ENCODE data around the gene EFHD1. TPM values are rescaled to one million over a fixed set of nuclear protein-coding genes. Genes with fewer than 3 reads are reported as not detected.

Gene EFHD1
- total RNA-seq, 1 experiment from 2014 or later, result 0.47 TPM

DNA sequence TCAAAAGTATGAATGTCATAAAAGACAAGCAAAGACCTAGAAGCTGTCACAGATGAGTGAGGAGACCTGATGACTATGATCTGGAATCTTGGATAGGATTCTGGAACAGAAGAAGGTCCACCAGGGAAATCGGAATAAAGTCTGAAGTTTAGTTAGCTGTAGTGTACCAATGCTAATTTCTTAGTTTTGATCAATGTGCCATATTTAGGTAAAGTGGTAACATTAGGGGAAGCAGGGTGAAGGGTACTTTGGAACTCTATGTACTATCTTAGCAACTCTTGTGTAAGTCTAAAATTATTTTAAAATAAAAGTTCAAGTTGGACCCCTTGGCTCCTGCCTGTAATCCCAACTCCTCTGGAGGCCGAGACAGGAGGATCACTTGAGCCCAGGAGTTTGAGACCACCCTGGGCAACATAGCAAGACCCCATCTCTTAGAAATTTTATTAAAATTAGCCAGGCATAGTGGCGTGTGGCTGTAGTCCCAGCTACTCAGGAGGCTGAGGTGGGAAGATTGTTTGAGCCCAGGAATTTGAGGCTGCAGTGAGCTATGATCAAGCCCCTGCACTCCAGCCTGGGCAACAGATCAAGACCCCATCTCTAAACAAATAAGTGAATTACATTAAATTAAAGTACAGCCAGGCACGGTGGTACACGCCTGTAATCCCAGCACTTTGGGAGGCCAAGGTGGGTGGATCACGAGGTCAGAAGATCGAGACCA lies 35.9 kb upstream of the EFHD1 start:
- Mint-ChIP-seq H3K4me1 (ENCODE audit: low read depth, unreplicated experiment) (peaks cover 11% of the 10 kb centered on the region), H3K9me3 (ENCODE audit: low read depth, unreplicated experiment) (no peaks in the 10 kb centered on the region), H3K4me3 (ENCODE audit: low read depth, unreplicated experiment) (no peak overlapping the region), H3K27ac (ENCODE audit: unreplicated experiment) (no peak overlapping the region), H3K36me3 (ENCODE audit: insufficient read depth, unreplicated experiment) (peaks cover 9% of the 10 kb centered on the region), H3K27me3 (ENCODE audit: unreplicated experiment) (no peaks in the 10 kb centered on the region)
- no peak for DNase-seq
- CTCF ChIA-PET, result no interaction called here
- intact Hi-C loops (cut with micrococcal nuclease; ENCODE audit: unreplicated experiment), result no loop called here
- BruUV-seq (replicated peaks), result no TSS peak
- TF ChIP-seq CTCF (IDR thresholded peaks at IDR 0.05; ENCODE audit: unreplicated experiment), result no peak

- peaks cover 3% of the 10 kb centered on the region for H3K27me3 Mint-ChIP-seq (ENCODE audit: unreplicated experiment)
- no peak overlapping the region for H3K4me3 Mint-ChIP-seq (ENCODE audit: low read depth, unreplicated experiment)
- no peak for TF ChIP-seq CTCF (IDR thresholded peaks at IDR 0.05; ENCODE audit: unreplicated experiment)
- peaks cover 1% of the 10 kb centered on the region for H3K36me3 Mint-ChIP-seq (ENCODE audit: insufficient read depth, unreplicated experiment)
- peaks cover 4% of the 10 kb centered on the region for H3K4me1 Mint-ChIP-seq (ENCODE audit: low read depth, unreplicated experiment)
- H3K9me3 Mint-ChIP-seq (ENCODE audit: low read depth, unreplicated experiment), result no peaks in the 10 kb centered on the region
- no TSS peak for BruUV-seq (replicated peaks)
- DNase-seq, result no peak
- intact Hi-C loops (cut with micrococcal nuclease; ENCODE audit: unreplicated experiment), result no loop called here
- H3K27ac Mint-ChIP-seq (ENCODE audit: unreplicated experiment), result no peak overlapping the region
- CTCF ChIA-PET, result interaction anchor here (0.6 kb wide), 1 partner anchor 1399 kb away, joined by 3 read pairs; no protein-coding TSS in a partner anchor
These were observed 35.1 kb upstream of the EFHD1 start for GRCh38 chr2:232598293-232598692.

GRCh38 chr2:232600053-232600773 lies 33.2 kb upstream of the EFHD1 start:
- intact Hi-C loops (cut with micrococcal nuclease; ENCODE audit: unreplicated experiment), result loop anchor here (10.0 kb wide), 1 partner anchor 425 kb away; no protein-coding TSS in a partner anchor
- no peak for DNase-seq
- TF ChIP-seq CTCF (IDR thresholded peaks at IDR 0.05; ENCODE audit: unreplicated experiment), result no peak
- Mint-ChIP-seq H3K4me1 (ENCODE audit: low read depth, unreplicated experiment) (no peaks in the 10 kb centered on the region), H3K36me3 (ENCODE audit: insufficient read depth, unreplicated experiment) (no peaks in the 10 kb centered on the region), H3K9me3 (ENCODE audit: low read depth, unreplicated experiment) (no peaks in the 10 kb centered on the region), H3K27ac (ENCODE audit: unreplicated experiment) (no peak overlapping the region), H3K4me3 (ENCODE audit: low read depth, unreplicated experiment) (no peak overlapping the region), H3K27me3 (ENCODE audit: unreplicated experiment) (peaks cover 20% of the 10 kb centered on the region)
- CTCF ChIA-PET, result interaction anchor here (0.8 to 1.4 kb wide), 2 partner anchors 11 to 27 kb away, joined by 3 to 4 read pairs; no protein-coding TSS in a partner anchor
- no TSS peak for BruUV-seq (replicated peaks)

DNA sequence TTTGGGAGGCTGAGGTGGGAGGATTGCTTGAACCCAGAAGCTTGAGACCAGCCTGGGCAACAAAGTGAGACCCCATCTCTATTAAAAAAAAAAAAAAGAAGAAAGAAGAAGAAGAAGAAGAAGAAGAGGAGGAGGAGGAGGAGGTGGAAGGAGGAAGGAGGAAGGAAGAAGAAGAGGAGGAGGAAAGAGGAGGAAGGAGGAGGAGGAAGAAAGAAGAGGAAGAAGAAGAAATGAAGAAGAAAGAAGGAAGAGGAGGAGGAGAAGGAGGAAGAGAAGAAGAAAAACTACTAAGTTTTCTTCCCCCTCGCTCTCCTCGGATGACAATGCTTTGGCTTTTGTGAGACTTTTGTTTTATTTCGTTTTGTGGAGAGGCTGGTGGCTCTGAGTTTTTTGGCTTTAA lies 30.1 kb upstream of the EFHD1 start:
- no TSS peak for BruUV-seq (replicated peaks)
- CTCF ChIA-PET, result interaction anchor here (0.5 to 1.6 kb wide), 2 partner anchors 11 to 41 kb away, joined by 4 to 6 read pairs; no protein-coding TSS in a partner anchor
- Mint-ChIP-seq H3K36me3 (ENCODE audit: insufficient read depth, unreplicated experiment) (peaks cover 6% of the 10 kb centered on the region), H3K4me1 (ENCODE audit: low read depth, unreplicated experiment) (no peaks in the 10 kb centered on the region), H3K9me3 (ENCODE audit: low read depth, unreplicated experiment) (no peaks in the 10 kb centered on the region), H3K27me3 (ENCODE audit: unreplicated experiment) (peaks cover 20% of the 10 kb centered on the region), H3K4me3 (ENCODE audit: low read depth, unreplicated experiment) (no peak overlapping the region), H3K27ac (ENCODE audit: unreplicated experiment) (no peak overlapping the region)
- no peak for TF ChIP-seq CTCF (IDR thresholded peaks at IDR 0.05; ENCODE audit: unreplicated experiment)
- intact Hi-C loops (cut with micrococcal nuclease; ENCODE audit: unreplicated experiment), result loop anchor here (10.0 kb wide), 1 partner anchor 422 kb away; no protein-coding TSS in a partner anchor
- DNase-seq, result no peak
